ENCODE measurements around the gene ADRB1.

DNA sequence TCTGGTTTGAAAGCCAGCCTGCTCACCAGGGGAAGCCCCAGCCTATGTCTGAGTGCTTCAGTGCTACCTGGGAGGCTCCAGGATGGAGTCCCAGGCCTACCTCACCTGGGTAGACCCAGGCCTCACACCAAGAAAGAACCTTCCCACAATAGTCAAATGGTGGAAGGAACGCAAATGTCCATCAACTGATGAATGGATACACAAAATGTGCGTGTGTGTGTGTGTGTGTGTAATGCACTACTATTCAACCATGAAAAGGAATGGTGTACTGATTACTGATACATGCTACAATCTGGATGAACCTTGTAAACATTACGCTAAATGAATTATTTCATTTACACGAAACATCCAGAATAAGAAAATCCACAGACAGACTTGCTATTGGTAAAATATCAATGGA, 15.2 kb upstream of the ADRB1 start:
- TF ChIP-seq, protein P1, sequence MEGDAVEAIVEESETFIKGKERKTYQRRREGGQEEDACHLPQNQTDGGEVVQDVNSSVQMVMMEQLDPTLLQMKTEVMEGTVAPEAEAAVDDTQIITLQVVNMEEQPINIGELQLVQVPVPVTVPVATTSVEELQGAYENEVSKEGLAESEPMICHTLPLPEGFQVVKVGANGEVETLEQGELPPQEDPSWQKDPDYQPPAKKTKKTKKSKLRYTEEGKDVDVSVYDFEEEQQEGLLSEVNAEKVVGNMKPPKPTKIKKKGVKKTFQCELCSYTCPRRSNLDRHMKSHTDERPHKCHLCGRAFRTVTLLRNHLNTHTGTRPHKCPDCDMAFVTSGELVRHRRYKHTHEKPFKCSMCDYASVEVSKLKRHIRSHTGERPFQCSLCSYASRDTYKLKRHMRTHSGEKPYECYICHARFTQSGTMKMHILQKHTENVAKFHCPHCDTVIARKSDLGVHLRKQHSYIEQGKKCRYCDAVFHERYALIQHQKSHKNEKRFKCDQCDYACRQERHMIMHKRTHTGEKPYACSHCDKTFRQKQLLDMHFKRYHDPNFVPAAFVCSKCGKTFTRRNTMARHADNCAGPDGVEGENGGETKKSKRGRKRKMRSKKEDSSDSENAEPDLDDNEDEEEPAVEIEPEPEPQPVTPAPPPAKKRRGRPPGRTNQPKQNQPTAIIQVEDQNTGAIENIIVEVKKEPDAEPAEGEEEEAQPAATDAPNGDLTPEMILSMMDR (IDR thresholded peaks at IDR 0.05; ENCODE audit: extremely low read depth in 1 of 2, insufficient read depth in 1 of 2, low read depth in 1 of 2, low read length in 2 of 2) = no peak
- TF ChIP-seq JUN (IDR thresholded peaks at IDR 0.05; ENCODE audit: borderline replicate concordance, insufficient read depth, insufficient read length, low read depth) = no peak
- no peak for TF ChIP-seq EZH2 (IDR thresholded peaks at IDR 0.05; ENCODE audit: borderline replicate concordance, low read depth, low read length, severe bottlenecking)
- no peak for TF ChIP-seq POLR2A (IDR thresholded peaks at IDR 0.05; ENCODE audit: low read depth, low read length)
- no peak for TF ChIP-seq POLR2AphosphoS5 (IDR thresholded peaks at IDR 0.05; ENCODE audit: insufficient read depth, low read depth, low read length)
- TF ChIP-seq MYC (IDR thresholded peaks at IDR 0.05; ENCODE audit: low read depth, low read length) = no peak
- TF ChIP-seq FOS (IDR thresholded peaks at IDR 0.05; ENCODE audit: borderline replicate concordance, insufficient read depth, low read length) = no peak
- TF ChIP-seq, protein P2, sequence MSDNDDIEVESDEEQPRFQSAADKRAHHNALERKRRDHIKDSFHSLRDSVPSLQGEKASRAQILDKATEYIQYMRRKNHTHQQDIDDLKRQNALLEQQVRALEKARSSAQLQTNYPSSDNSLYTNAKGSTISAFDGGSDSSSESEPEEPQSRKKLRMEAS (IDR thresholded peaks at IDR 0.05; ENCODE audit: insufficient read depth, insufficient read length) = no peak
- TF ChIP-seq GATA2 (IDR thresholded peaks at IDR 0.05; ENCODE audit: insufficient read depth, insufficient read length, low read depth, low read length) = no peak

Data from endothelial cell of umbilical vein (primary cell).